ENCODE data around the gene TNS1. TPM values are rescaled to one million over a fixed set of nuclear protein-coding genes. Genes with fewer than 3 reads are reported as not detected.

The TNS1 gene
- total and polyA plus RNA-seq, 10 of the 15 experiments (the other 5 are each of a cell fraction or from before 2014, with no cell fraction given) = 0.05 to 0.44 TPM; not detected in 8

DNA sequence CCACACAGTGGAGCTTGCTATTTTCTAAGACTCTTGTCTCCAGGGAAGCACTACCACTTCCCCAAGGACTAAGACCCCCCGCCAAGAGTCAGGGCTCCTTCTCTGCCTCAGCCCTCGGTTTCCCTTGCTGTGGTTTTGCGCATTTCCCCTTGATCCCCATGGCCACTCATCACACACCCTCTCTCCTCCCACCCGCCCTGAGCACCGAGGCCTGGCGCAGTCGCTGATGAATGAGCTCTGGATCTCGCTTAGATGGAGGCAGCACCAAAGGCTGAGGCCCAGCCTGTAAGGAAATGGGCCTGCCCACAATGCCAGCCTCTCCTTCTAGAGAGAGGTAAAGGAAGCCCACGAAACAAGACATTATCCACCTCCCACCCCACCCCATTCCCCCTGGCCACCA is 96.9 kb downstream of the TNS1 start (continued):
- TF ChIP-seq, protein P1, sequence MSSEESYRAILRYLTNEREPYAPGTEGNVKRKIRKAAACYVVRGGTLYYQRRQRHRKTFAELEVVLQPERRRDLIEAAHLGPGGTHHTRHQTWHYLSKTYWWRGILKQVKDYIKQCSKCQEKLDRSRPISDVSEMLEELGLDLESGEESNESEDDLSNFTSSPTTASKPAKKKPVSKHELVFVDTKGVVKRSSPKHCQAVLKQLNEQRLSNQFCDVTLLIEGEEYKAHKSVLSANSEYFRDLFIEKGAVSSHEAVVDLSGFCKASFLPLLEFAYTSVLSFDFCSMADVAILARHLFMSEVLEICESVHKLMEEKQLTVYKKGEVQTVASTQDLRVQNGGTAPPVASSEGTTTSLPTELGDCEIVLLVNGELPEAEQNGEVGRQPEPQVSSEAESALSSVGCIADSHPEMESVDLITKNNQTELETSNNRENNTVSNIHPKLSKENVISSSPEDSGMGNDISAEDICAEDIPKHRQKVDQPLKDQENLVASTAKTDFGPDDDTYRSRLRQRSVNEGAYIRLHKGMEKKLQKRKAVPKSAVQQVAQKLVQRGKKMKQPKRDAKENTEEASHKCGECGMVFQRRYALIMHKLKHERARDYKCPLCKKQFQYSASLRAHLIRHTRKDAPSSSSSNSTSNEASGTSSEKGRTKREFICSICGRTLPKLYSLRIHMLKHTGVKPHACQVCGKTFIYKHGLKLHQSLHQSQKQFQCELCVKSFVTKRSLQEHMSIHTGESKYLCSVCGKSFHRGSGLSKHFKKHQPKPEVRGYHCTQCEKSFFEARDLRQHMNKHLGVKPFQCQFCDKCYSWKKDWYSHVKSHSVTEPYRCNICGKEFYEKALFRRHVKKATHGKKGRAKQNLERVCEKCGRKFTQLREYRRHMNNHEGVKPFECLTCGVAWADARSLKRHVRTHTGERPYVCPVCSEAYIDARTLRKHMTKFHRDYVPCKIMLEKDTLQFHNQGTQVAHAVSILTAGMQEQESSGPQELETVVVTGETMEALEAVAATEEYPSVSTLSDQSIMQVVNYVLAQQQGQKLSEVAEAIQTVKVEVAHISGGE (CRISPR knock-in tag; IDR thresholded peaks at IDR 0.05) = no peak
- TF ChIP-seq RB1 (IDR thresholded peaks at IDR 0.05; ENCODE audit: borderline replicate concordance) = no peak
- no peak for TF ChIP-seq HDGF (IDR thresholded peaks at IDR 0.05)
- TF ChIP-seq, protein P2, sequence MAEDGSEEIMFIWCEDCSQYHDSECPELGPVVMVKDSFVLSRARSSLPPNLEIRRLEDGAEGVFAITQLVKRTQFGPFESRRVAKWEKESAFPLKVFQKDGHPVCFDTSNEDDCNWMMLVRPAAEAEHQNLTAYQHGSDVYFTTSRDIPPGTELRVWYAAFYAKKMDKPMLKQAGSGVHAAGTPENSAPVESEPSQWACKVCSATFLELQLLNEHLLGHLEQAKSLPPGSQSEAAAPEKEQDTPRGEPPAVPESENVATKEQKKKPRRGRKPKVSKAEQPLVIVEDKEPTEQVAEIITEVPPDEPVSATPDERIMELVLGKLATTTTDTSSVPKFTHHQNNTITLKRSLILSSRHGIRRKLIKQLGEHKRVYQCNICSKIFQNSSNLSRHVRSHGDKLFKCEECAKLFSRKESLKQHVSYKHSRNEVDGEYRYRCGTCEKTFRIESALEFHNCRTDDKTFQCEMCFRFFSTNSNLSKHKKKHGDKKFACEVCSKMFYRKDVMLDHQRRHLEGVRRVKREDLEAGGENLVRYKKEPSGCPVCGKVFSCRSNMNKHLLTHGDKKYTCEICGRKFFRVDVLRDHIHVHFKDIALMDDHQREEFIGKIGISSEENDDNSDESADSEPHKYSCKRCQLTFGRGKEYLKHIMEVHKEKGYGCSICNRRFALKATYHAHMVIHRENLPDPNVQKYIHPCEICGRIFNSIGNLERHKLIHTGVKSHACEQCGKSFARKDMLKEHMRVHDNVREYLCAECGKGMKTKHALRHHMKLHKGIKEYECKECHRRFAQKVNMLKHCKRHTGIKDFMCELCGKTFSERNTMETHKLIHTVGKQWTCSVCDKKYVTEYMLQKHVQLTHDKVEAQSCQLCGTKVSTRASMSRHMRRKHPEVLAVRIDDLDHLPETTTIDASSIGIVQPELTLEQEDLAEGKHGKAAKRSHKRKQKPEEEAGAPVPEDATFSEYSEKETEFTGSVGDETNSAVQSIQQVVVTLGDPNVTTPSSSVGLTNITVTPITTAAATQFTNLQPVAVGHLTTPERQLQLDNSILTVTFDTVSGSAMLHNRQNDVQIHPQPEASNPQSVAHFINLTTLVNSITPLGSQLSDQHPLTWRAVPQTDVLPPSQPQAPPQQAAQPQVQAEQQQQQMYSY (CRISPR knock-in tag; IDR thresholded peaks at IDR 0.05) = no peak
- no peak for TF ChIP-seq POU2F2 (IDR thresholded peaks at IDR 0.05; ENCODE audit: borderline replicate concordance, low read depth, low read length)
- TF ChIP-seq BMI1 (IDR thresholded peaks at IDR 0.05; ENCODE audit: borderline replicate concordance) = no peak
- no peak for TF ChIP-seq NR2C1 (IDR thresholded peaks at IDR 0.05)
- TF ChIP-seq, protein P3, sequence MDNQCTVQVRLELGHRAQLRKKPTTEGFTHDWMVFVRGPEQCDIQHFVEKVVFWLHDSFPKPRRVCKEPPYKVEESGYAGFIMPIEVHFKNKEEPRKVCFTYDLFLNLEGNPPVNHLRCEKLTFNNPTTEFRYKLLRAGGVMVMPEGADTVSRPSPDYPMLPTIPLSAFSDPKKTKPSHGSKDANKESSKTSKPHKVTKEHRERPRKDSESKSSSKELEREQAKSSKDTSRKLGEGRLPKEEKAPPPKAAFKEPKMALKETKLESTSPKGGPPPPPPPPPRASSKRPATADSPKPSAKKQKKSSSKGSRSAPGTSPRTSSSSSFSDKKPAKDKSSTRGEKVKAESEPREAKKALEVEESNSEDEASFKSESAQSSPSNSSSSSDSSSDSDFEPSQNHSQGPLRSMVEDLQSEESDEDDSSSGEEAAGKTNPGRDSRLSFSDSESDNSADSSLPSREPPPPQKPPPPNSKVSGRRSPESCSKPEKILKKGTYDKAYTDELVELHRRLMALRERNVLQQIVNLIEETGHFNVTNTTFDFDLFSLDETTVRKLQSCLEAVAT (IDR thresholded peaks at IDR 0.05) = no peak
- TF ChIP-seq CREM (IDR thresholded peaks at IDR 0.05; ENCODE audit: low read depth) = no peak
- TF ChIP-seq RUNX3 (IDR thresholded peaks at IDR 0.05; ENCODE audit: low read length) = no peak
- TF ChIP-seq MEF2B (IDR thresholded peaks at IDR 0.05; ENCODE audit: partially characterized antibody, poor library complexity, severe bottlenecking) = no peak
- no peak for TF ChIP-seq KLF5 (IDR thresholded peaks at IDR 0.05; ENCODE audit: partially characterized antibody)
- TF ChIP-seq CBX3 (IDR thresholded peaks at IDR 0.05; ENCODE audit: borderline replicate concordance, low read depth) = no peak
